HCEC 1CT (cell line): Measurements from ENCODE around the gene SQSTM1.
"Not testable (repeated sequence)": the region's sequence is repeated elsewhere in the genome, so short reads cannot be mapped to it uniquely, and the experiment has no call there.

Experiments used
- DNase-seq: peaks from one replicate; pipeline ENCODE4 v3.0.0-alpha.2; 2017

SQSTM1 gene

GRCh38 chr5:179820483-179821297 lies at the start of gene SQSTM1:
Gene SQSTM1 (plus strand): TSS chr5:179820905. CDS start chr5:179820937, 32 bp downstream.
- peak; percentile 77 for DNase-seq

GRCh38 chr5:179771311-179771895 lies 49.3 kb upstream of the SQSTM1 start:
- no peak for DNase-seq

GRCh38 chr5:179772351-179772750 lies 48.4 kb upstream of the SQSTM1 start:
- DNase-seq: no peak

- DNase-seq: no peak
Measured at GRCh38 chr5:179773686-179774040, 47.0 kb upstream of the SQSTM1 start.

- DNase-seq: no peak
Measured at GRCh38 chr5:179774442-179774841, 46.3 kb upstream of the SQSTM1 start.

- DNase-seq: no peak
Measured at GRCh38 chr5:179776411-179776938, 44.2 kb upstream of the SQSTM1 start.

- no peak for DNase-seq
Measured at GRCh38 chr5:179777456-179777855, 43.2 kb upstream of the SQSTM1 start.

GRCh38 chr5:179777909-179778308 lies 42.8 kb upstream of the SQSTM1 start:
- no peak for DNase-seq

- DNase-seq: no peak
Measured at GRCh38 chr5:179778591-179778990, 42.1 kb upstream of the SQSTM1 start.

- DNase-seq: no peak
Measured at GRCh38 chr5:179779826-179780225, 40.9 kb upstream of the SQSTM1 start.

- no peak for DNase-seq
Measured at GRCh38 chr5:179780362-179780761, 40.3 kb upstream of the SQSTM1 start.

- DNase-seq: no peak
Measured at GRCh38 chr5:179781846-179782245, 38.9 kb upstream of the SQSTM1 start.

- no peak for DNase-seq
Measured at GRCh38 chr5:179783128-179783527, 37.6 kb upstream of the SQSTM1 start.

GRCh38 chr5:179786861-179787260 lies 33.8 kb upstream of the SQSTM1 start:
- no peak for DNase-seq

- DNase-seq: no peak
Measured at GRCh38 chr5:179788193-179788854, 32.4 kb upstream of the SQSTM1 start.

- DNase-seq: not testable (repeated sequence)
Measured at GRCh38 chr5:179789278-179789677, 31.4 kb upstream of the SQSTM1 start.

- DNase-seq: no peak
Measured at GRCh38 chr5:179791881-179792611, 28.7 kb upstream of the SQSTM1 start.

GRCh38 chr5:179792612-179793467 lies 27.9 kb upstream of the SQSTM1 start:
- DNase-seq: no peak

- no peak for DNase-seq
Measured at GRCh38 chr5:179793468-179794139, 27.1 kb upstream of the SQSTM1 start, which contains the start of gene LTC4S. Gene LTC4S (plus strand): TSS chr5:179793986. CDS start chr5:179794081, 95 bp downstream.

- no peak for DNase-seq
Measured at GRCh38 chr5:179794171-179794570, 26.5 kb upstream of the SQSTM1 start.

- DNase-seq: no peak
Measured at GRCh38 chr5:179794575-179794974, 26.1 kb upstream of the SQSTM1 start.
